ENCODE measurements around the gene PRRG3.

PRRG3 gene

DNA sequence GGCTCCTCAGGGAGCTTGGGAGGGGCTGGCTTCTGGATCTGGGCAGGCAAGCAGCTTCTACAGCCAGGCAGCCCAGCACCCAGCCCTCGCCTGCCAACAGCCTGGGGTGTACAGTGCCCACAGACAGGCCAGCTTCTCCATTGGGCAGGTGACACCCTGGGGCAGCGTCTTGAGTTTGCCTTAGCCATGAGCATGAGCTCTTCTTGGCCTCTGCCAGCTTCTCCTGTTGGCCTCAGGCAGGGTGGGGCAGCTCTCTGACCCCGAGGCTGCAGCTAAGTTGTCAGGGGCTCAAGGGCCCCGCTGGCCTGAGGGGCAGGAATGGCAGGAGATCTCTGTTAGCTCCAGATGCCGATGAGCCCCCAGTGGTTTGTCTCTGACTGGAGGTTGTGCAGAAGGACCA, 31.5 kb downstream of the PRRG3 start:
- Histone ChIP-seq H3K27me3 (replicated peaks; ENCODE audit: control insufficient read depth, insufficient read depth, low read length) (peaks cover 44% of the 10 kb centered on the region), H3K9me3 (ENCODE audit: control insufficient read depth, low read length) (peaks cover 11% of the 10 kb centered on the region), H3K4me1 (ENCODE audit: control insufficient read depth, insufficient read depth, low read length) (no peaks in the 10 kb centered on the region), H3K4me3 (ENCODE audit: low read length) (no peak overlapping the region), H3K36me3 (ENCODE audit: control insufficient read depth, insufficient read depth, low read length, severe bottlenecking) (no peaks in the 10 kb centered on the region), H3K9ac (ENCODE audit: low read length) (no peak overlapping the region)
- no peak for DNase-seq (ENCODE audit: low read depth)

DNA sequence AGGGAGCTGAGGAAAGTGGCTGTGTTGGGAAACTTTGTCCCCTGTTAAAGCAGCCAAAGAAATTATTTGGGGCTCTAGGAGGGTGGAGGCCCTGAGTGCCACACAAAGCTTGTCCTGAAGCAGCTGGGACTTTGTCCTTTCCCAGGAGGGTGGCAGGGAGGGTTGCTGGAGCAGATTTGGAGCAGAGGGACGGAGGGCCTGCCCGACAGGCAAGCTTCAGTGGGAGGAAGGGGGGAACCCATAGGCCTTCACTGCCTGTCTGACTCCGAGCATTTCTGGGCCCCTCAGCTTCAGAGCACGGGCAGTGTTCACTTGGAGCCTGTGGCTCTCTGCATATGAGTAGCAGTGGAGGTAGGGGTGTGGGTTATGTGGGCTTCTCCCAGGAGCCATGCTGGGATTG, 32.1 kb downstream of the PRRG3 start:
- no peaks in the 10 kb centered on the region for H3K4me1 ChIP-seq (ENCODE audit: control insufficient read depth, insufficient read depth, low read length)
- no peak overlapping the region for H3K9ac ChIP-seq (ENCODE audit: low read length)
- peaks cover 11% of the 10 kb centered on the region for H3K9me3 ChIP-seq (ENCODE audit: control insufficient read depth, low read length)
- H3K4me3 ChIP-seq (ENCODE audit: low read length) = no peak overlapping the region
- H3K27me3 ChIP-seq (replicated peaks; ENCODE audit: control insufficient read depth, insufficient read depth, low read length) = peaks cover 44% of the 10 kb centered on the region
- no peak for DNase-seq (ENCODE audit: low read depth)
- no peaks in the 10 kb centered on the region for H3K36me3 ChIP-seq (ENCODE audit: control insufficient read depth, insufficient read depth, low read length, severe bottlenecking)

DNA sequence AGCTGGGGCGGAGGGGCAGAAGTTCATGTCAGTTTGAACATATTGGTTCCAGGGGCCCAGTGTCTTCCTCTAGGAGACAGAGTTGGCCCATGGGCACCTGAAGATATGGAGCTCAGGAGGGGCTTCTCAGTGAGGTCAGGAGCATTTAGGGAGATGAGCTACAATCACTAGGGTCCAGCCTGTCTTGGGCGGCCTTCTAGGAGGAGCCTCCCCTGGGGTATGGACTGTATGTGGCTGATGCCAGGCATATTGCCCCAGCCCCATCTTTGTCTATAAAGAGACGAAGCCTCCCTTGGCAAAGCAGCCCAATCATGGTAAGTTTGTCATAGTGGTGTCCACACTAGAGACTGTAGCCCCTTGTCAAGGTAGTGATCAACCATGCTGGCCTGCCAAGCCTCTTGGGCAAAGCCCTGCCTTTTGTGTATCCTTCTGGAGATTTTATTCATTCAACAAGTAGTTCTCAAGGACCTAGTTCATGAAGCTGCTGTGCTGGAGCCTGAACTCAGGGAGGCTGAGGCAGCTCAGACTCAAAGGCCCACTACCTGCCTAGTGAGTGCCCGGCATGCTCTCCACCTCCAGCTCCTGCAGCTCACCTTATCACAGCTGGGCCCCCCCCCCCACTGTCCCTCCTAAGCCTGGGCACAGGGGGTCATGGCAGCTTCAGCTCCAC, 33.9 kb downstream of the PRRG3 start:
- Histone ChIP-seq H3K27me3 (replicated peaks; ENCODE audit: control insufficient read depth, insufficient read depth, low read length) (peaks cover 49% of the 10 kb centered on the region), H3K9ac (ENCODE audit: low read length) (no peak overlapping the region), H3K4me3 (ENCODE audit: low read length) (no peak overlapping the region), H3K36me3 (ENCODE audit: control insufficient read depth, insufficient read depth, low read length, severe bottlenecking) (no peaks in the 10 kb centered on the region), H3K4me1 (ENCODE audit: control insufficient read depth, insufficient read depth, low read length) (no peaks in the 10 kb centered on the region), H3K9me3 (ENCODE audit: control insufficient read depth, low read length) (peaks cover under 1% of the 10 kb centered on the region)
- DNase-seq (ENCODE audit: low read depth) = no peak

DNA sequence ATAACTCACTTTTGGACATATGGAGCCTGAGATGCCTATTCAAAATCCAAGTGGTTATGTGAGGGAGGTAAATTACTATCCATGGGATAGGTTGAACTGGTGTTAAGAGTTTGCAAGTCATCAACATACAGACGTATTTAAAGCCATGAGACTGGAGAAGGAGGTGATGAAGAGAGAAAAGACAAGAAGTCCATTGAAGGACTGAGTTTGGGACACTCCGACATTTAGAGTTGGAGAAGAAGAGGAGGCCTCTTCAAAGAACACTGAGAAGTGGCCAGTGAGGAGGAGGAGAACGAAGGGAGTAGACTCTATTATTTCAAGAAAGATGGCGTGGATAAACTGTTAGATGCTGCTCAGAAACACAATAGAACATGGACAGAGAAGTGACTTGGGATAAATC, 39.2 kb downstream of the PRRG3 start, which contains the start of gene CNGA2:
Gene CNGA2, plus strand, starts transcription at position 301 of the 400 bp plus-strand sequence. CDS start 3,738 bp downstream, outside the sequence.
- H3K27me3 ChIP-seq (replicated peaks; ENCODE audit: control insufficient read depth, insufficient read depth, low read length) = peaks cover 78% of the 10 kb centered on the region
- H3K9ac ChIP-seq (ENCODE audit: low read length) = no peak within 1 kb of the TSS
- H3K4me1 ChIP-seq (ENCODE audit: control insufficient read depth, insufficient read depth, low read length) = no peaks in the 10 kb centered on the region
- H3K36me3 ChIP-seq (ENCODE audit: control insufficient read depth, insufficient read depth, low read length, severe bottlenecking) = no peaks in the 10 kb centered on the region
- H3K4me3 ChIP-seq (ENCODE audit: low read length) = no peak within 1 kb of the TSS
- no peak for DNase-seq (ENCODE audit: low read depth)
- peaks cover 3% of the 10 kb centered on the region for H3K9me3 ChIP-seq (ENCODE audit: control insufficient read depth, low read length)

DNA sequence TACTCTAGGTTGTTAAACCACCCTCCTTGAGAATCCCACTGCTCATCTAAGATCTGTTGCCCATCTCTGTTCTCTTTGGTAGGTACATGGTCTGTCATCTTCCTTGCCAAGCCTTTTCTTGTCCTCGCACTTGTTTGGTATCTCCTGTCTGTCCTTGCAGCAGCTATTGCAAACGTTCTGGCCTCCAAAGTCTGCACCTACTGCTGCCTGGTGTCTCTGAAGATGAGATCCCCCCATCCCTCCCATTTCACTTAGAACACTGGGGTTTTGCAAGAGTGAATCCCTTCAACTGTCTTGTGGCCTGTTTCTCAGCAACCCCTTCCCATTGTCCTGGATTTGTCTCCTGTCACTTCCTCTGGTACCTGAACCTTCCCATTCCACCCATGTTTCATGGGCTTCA, 40.0 kb downstream of the PRRG3 start:
- Histone ChIP-seq H3K9me3 (ENCODE audit: control insufficient read depth, low read length) (peaks cover 3% of the 10 kb centered on the region), H3K4me1 (ENCODE audit: control insufficient read depth, insufficient read depth, low read length) (no peaks in the 10 kb centered on the region), H3K9ac (ENCODE audit: low read length) (no peak overlapping the region), H3K27me3 (replicated peaks; ENCODE audit: control insufficient read depth, insufficient read depth, low read length) (peaks cover 77% of the 10 kb centered on the region), H3K4me3 (ENCODE audit: low read length) (no peak overlapping the region), H3K36me3 (ENCODE audit: control insufficient read depth, insufficient read depth, low read length, severe bottlenecking) (no peaks in the 10 kb centered on the region)
- DNase-seq (ENCODE audit: low read depth) = no peak

DNA sequence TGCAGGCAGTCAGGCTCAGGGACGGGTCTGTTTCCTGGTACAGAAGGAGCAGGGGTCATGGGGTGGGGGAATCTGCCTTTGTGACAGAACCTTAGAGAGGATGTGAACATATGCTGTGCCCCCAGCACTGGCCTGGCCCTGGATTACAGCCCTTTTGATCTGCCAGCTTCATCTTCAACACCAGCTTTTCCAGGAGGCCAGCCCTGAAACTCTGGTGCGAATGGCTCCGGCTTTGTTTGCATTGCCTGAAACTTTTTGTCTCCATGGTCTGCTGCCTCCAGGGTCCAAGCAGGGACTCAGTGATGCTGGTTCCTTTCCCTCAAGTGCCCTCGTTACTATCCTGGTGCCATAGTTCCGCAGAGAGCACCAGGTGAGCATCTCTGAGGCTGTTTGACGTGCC, 41.4 kb downstream of the PRRG3 start:
- Histone ChIP-seq H3K9ac (ENCODE audit: low read length) (no peak overlapping the region), H3K36me3 (ENCODE audit: control insufficient read depth, insufficient read depth, low read length, severe bottlenecking) (no peaks in the 10 kb centered on the region), H3K4me1 (ENCODE audit: control insufficient read depth, insufficient read depth, low read length) (no peaks in the 10 kb centered on the region), H3K4me3 (ENCODE audit: low read length) (no peak overlapping the region), H3K9me3 (ENCODE audit: control insufficient read depth, low read length) (peaks cover 13% of the 10 kb centered on the region), H3K27me3 (replicated peaks; ENCODE audit: control insufficient read depth, insufficient read depth, low read length) (peaks cover 83% of the 10 kb centered on the region)
- DNase-seq (ENCODE audit: low read depth) = no peak

DNA sequence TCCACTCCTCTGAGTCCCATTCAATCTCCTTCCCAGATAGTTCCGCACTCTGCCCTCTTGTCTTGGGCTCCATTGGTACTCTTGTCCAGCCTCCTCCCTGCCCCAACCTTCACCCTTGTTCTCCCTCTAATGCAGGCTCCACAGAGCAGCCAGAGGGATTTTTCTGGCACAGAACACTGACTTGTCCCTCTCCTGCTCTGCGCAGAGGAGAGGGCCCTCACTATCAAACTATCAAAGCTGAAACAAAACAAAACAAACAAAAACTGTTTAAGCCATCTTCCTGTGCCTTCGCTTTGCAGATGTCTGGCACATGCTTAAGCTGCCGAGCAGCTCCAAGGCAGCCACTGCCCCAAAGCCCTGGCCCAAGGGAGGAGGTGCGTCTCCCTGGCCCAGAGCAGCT, 42.2 kb downstream of the PRRG3 start:
- H3K9ac ChIP-seq (ENCODE audit: low read length) = no peak overlapping the region
- no peaks in the 10 kb centered on the region for H3K36me3 ChIP-seq (ENCODE audit: control insufficient read depth, insufficient read depth, low read length, severe bottlenecking)
- H3K27me3 ChIP-seq (replicated peaks; ENCODE audit: control insufficient read depth, insufficient read depth, low read length) = peaks cover 76% of the 10 kb centered on the region
- peaks cover 21% of the 10 kb centered on the region for H3K9me3 ChIP-seq (ENCODE audit: control insufficient read depth, low read length)
- no peak overlapping the region for H3K4me3 ChIP-seq (ENCODE audit: low read length)
- DNase-seq (ENCODE audit: low read depth) = no peak
- H3K4me1 ChIP-seq (ENCODE audit: control insufficient read depth, insufficient read depth, low read length) = no peaks in the 10 kb centered on the region

DNA sequence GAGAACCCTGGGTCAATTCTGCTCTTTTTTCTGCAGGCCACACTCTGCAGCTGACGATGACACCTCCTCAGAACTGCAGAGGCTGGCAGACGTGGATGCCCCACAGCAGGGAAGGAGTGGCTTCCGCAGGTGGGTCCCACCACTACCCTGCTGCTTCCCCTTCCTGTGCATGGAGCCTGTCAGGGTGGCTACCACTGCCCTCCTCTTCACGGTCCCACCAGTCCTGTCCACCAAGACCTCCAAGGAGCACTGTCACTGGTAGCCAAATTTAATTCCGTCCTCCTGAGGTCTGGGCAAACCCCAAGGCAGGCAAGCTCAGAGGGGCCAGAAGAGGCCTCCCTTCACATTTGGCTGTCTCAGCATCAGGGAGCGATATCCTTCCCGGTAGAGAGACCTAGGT, 43.5 kb downstream of the PRRG3 start:
- Histone ChIP-seq H3K9ac (ENCODE audit: low read length) (no peak overlapping the region), H3K9me3 (ENCODE audit: control insufficient read depth, low read length) (peaks cover 22% of the 10 kb centered on the region), H3K4me1 (ENCODE audit: control insufficient read depth, insufficient read depth, low read length) (no peaks in the 10 kb centered on the region), H3K27me3 (replicated peaks; ENCODE audit: control insufficient read depth, insufficient read depth, low read length) (peaks cover 65% of the 10 kb centered on the region), H3K36me3 (ENCODE audit: control insufficient read depth, insufficient read depth, low read length, severe bottlenecking) (no peaks in the 10 kb centered on the region), H3K4me3 (ENCODE audit: low read length) (no peak overlapping the region)
- no peak for DNase-seq (ENCODE audit: low read depth)

DNA sequence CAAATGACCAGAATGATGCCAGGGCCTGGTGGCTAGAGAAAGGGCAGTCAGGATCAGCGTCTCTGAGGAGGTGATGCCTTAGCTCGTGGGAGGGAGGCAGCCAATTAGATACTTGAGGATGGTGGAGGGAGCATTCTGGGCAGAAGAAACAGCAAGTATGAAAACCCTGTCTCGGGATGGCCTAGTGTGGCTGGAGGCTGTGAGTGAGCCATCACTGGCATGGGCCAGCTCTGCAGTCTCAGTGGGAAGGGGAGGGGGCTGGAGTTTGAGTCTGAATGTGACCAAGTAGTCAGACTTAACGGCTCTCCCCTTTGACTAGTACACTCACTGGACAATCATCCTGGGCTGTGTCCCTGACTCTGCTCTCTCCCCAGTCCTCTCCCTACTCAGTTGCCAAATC, 46.3 kb downstream of the PRRG3 start:
- DNase-seq (ENCODE audit: low read depth) = no peak

DNA sequence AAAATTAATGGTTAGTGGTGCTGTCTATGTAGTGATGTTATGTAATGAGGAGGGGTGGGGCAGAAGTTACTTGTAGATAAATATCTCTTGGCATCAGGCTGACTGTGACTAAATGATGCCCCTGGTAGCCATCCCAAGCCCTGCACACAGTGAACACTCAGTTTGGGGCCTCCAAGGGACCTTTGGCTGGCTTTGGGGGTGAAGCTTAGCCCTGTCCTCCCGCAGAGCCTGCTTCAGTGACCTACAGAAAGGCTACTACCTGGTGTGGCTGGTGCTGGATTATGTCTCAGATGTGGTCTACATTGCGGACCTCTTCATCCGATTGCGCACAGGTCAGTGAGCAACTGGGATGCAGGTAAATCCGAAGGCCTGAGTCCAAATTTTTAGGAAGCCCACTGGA, 47.1 kb downstream of the PRRG3 start:
- H3K9ac ChIP-seq (ENCODE audit: low read length) = no peak overlapping the region
- no peak for DNase-seq (ENCODE audit: low read depth)
- H3K27me3 ChIP-seq (replicated peaks; ENCODE audit: control insufficient read depth, insufficient read depth, low read length) = peaks cover 62% of the 10 kb centered on the region
- H3K9me3 ChIP-seq (ENCODE audit: control insufficient read depth, low read length) = peaks cover 22% of the 10 kb centered on the region
- no peaks in the 10 kb centered on the region for H3K36me3 ChIP-seq (ENCODE audit: control insufficient read depth, insufficient read depth, low read length, severe bottlenecking)
- no peak overlapping the region for H3K4me3 ChIP-seq (ENCODE audit: low read length)
- H3K4me1 ChIP-seq (ENCODE audit: control insufficient read depth, insufficient read depth, low read length) = no peaks in the 10 kb centered on the region

More for the DNA sequence above, 46.3 kb downstream of the PRRG3 start:
- H3K4me3 ChIP-seq (ENCODE audit: low read length) = no peak overlapping the region
- H3K27me3 ChIP-seq (replicated peaks; ENCODE audit: control insufficient read depth, insufficient read depth, low read length) = peaks cover 61% of the 10 kb centered on the region
- H3K36me3 ChIP-seq (ENCODE audit: control insufficient read depth, insufficient read depth, low read length, severe bottlenecking) = no peaks in the 10 kb centered on the region
- H3K9me3 ChIP-seq (ENCODE audit: control insufficient read depth, low read length) = peaks cover 22% of the 10 kb centered on the region
- H3K4me1 ChIP-seq (ENCODE audit: control insufficient read depth, insufficient read depth, low read length) = no peaks in the 10 kb centered on the region
- no peak overlapping the region for H3K9ac ChIP-seq (ENCODE audit: low read length)

DNA sequence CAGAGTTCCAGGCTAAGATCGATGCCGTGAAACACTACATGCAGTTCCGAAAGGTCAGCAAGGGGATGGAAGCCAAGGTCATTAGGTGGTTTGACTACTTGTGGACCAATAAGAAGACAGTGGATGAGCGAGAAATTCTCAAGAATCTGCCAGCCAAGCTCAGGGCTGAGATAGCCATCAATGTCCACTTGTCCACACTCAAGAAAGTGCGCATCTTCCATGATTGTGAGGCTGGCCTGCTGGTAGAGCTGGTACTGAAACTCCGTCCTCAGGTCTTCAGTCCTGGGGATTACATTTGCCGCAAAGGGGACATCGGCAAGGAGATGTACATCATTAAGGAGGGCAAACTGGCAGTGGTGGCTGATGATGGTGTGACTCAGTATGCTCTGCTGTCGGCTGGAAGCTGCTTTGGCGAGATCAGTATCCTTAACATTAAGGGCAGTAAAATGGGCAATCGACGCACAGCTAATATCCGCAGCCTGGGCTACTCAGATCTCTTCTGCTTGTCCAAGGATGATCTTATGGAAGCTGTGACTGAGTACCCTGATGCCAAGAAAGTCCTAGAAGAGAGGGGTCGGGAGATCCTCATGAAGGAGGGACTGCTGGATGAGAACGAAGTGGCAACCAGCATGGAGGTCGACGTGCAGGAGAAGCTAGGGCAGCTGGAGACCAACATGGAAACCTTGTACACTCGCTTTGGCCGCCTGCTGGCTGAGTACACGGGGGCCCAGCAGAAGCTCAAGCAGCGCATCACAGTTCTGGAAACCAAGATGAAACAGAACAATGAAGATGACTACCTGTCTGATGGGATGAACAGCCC, 48.6 kb downstream of the PRRG3 start:
- H3K9ac ChIP-seq (ENCODE audit: low read length) = no peak overlapping the region
- H3K4me3 ChIP-seq (ENCODE audit: low read length) = no peak overlapping the region

More for the DNA sequence above, 48.6 kb downstream of the PRRG3 start:
- H3K27me3 ChIP-seq (replicated peaks; ENCODE audit: control insufficient read depth, insufficient read depth, low read length) = peaks cover 53% of the 10 kb centered on the region
- H3K36me3 ChIP-seq (ENCODE audit: control insufficient read depth, insufficient read depth, low read length, severe bottlenecking) = no peaks in the 10 kb centered on the region
- no peak for DNase-seq (ENCODE audit: low read depth)
- H3K4me1 ChIP-seq (ENCODE audit: control insufficient read depth, insufficient read depth, low read length) = no peaks in the 10 kb centered on the region
- H3K9me3 ChIP-seq (ENCODE audit: control insufficient read depth, low read length) = peaks cover 22% of the 10 kb centered on the region
